GM12878 (cell line): ENCODE data around the gene PRKAG3. TPM values are rescaled to one million over a fixed set of nuclear protein-coding genes. Genes with fewer than 3 reads are reported as not detected.

Experiments used
- ATAC-seq: fragments of 200-7000 bp; cut with Tn5 transposase; 3 replicates; pipeline ENCODE4 v1.9.1; 2020; ENCODE audit warnings: mild to moderate bottlenecking, moderate library complexity
- BruUV-seq: library from RNA; stranded (reverse); fragments of 400-500 nt; replicated peaks from 2 replicates; lab custom pipeline; 2021; lab: Mats Ljungman, UMichigan
- CTCF ChIA-PET: fragments of 300-600 bp; sonication (Branson Sonifier 250); formaldehyde crosslinking; extraction: SDS; loops from one replicate; lab custom pipeline; 2021; ENCODE audit warnings: inconsistent platforms; lab: Yijun Ruan, JAX
- POLR2A ChIA-PET: fragments of 350-600 bp; formaldehyde crosslinking; extraction: SDS; loops from one replicate; lab custom pipeline; 2021; ENCODE audit warnings: inconsistent platforms; lab: Charles Lee
- RAD21 ChIA-PET: fragments of 300-600 bp; sonication (Branson Sonifier 250); formaldehyde crosslinking; loops from one replicate; lab custom pipeline; 2023; ENCODE audit warnings: antibody characterized with exemption; ENCODE audit not compliant: unreplicated experiment; lab: Charles Lee
- SMC1A ChIA-PET: fragments of 300-600 bp; sonication (Branson Sonifier 250); formaldehyde crosslinking; loops from one replicate; lab custom pipeline; 2023; ENCODE audit not compliant: unreplicated experiment, uncharacterized antibody; lab: Charles Lee
- DNase-seq: peaks from one replicate; pipeline ENCODE4 v3.0.0-alpha.2; 2011; ENCODE audit warnings: low read depth, low spot score
- FAIRE-seq: peaks from 3 replicates; lab custom pipeline; 2011; peaks lifted over from hg19 to GRCh38; lab: Jason Lieb, UNC
- H2AFZ ChIP-seq: 2 replicates; pipeline ENCODE4 v1.6.0; 2011; ENCODE audit warnings: low read depth, low read length, control low read depth; ENCODE audit not compliant: control insufficient read depth
- H3K27ac ChIP-seq: 2 replicates; pipeline ENCODE4 v1.5.1; 2011; ENCODE audit warnings: control low read depth; ENCODE audit not compliant: control insufficient read depth, insufficient read depth
- H3K27me3 ChIP-seq, 2 experiments: replicated peaks in 1 of 2; 2 replicates each; pipeline versions ENCODE4 v1.6.0 to v1.6.1; 2011; ENCODE audit warnings: low read length in 1 of 2; ENCODE audit not compliant: control insufficient read depth in 2 of 2, insufficient read depth in 2 of 2
- H3K36me3 ChIP-seq, 2 experiments: 2 replicates each; pipeline ENCODE4 v1.5.1; 2011; ENCODE audit warnings: low read length in 1 of 2; ENCODE audit not compliant: control insufficient read depth in 2 of 2, insufficient read depth in 2 of 2
- H3K4me1 ChIP-seq: 2 replicates; pipeline ENCODE4 v1.6.1; 2011; ENCODE audit warnings: mild to moderate bottlenecking, low read length, moderate library complexity, mixed read lengths; ENCODE audit not compliant: control insufficient read depth, insufficient read depth
- H3K4me2 ChIP-seq: 2 replicates; pipeline ENCODE4 v1.6.0; 2011; ENCODE audit warnings: control low read depth; ENCODE audit not compliant: control insufficient read depth, insufficient read depth
- H3K4me3 ChIP-seq: fragments of 200-600 bp; sonication (generic); 2 replicates; pipeline ENCODE4 v1.5.1; 2016
- H3K79me2 ChIP-seq: 2 replicates; pipeline ENCODE4 v1.6.0; 2011; ENCODE audit warnings: low read length; ENCODE audit not compliant: control insufficient read depth, insufficient read depth
- H3K9ac ChIP-seq: 2 replicates; pipeline ENCODE4 v1.8.0; 2011; ENCODE audit warnings: low read length, control low read depth, mixed read lengths; ENCODE audit not compliant: control insufficient read depth, insufficient read depth
- H3K9me3 ChIP-seq: replicated peaks from 3 replicates; pipeline ENCODE4 v1.5.1; 2011; ENCODE audit warnings: mild to moderate bottlenecking, low read length; ENCODE audit not compliant: control insufficient read depth, insufficient read depth
- H4K20me1 ChIP-seq: 2 replicates; pipeline ENCODE4 v1.6.0; 2011; ENCODE audit not compliant: control insufficient read depth, insufficient read depth
- BCL11A ChIP-seq: IDR thresholded peaks from 2 replicates; pipeline ENCODE4 v1.6.1; 2011; ENCODE audit warnings: low read depth, low read length
- BRCA1 ChIP-seq: IDR thresholded peaks from 2 replicates; pipeline ENCODE4 v1.6.1; 2011; ENCODE audit warnings: low read depth, low read length, improper control_type of control experiment
- EED ChIP-seq: sonication (generic); IDR thresholded peaks from 2 replicates; pipeline ENCODE4 v1.6.1; 2016; ENCODE audit warnings: antibody characterized with exemption, low read depth
- FOS ChIP-seq: IDR thresholded peaks from 3 replicates; pipeline ENCODE4 v1.6.1; 2011; ENCODE audit warnings: borderline replicate concordance; ENCODE audit not compliant: insufficient read length; ENCODE audit errors: extremely low read depth
- GABPA ChIP-seq: IDR thresholded peaks from 2 replicates; pipeline ENCODE4 v1.6.1; 2014; ENCODE audit warnings: antibody characterized with exemption, low read depth, mild to moderate bottlenecking, inconsistent platforms
- IRF4 ChIP-seq: IDR thresholded peaks from 2 replicates; pipeline ENCODE4 v1.6.1; 2011; ENCODE audit warnings: low read depth, low read length
- LARP7 ChIP-seq: fragments of 450-650 bp; IDR thresholded peaks from 2 replicates; pipeline ENCODE4 v1.6.1; 2017; ENCODE audit warnings: mild to moderate bottlenecking
- NFYA ChIP-seq: IDR thresholded peaks from 2 replicates; pipeline ENCODE4 v1.6.1; 2011; ENCODE audit warnings: low read depth, mild to moderate bottlenecking, low read length, improper control_type of control experiment, borderline replicate concordance
- NR2F1 ChIP-seq: fragments of 450-650 bp; conservative IDR thresholded peaks from 2 replicates; pipeline ENCODE4 v1.6.1; 2017; ENCODE audit warnings: mild to moderate bottlenecking
- PML ChIP-seq: IDR thresholded peaks from 2 replicates; pipeline ENCODE4 v1.6.1; 2012; ENCODE audit warnings: low read length, inconsistent platforms
- STAT1 ChIP-seq: fragments of 450-650 bp; conservative IDR thresholded peaks from 2 replicates; pipeline ENCODE4 v1.6.1; 2014; ENCODE audit warnings: antibody characterized with exemption, mild to moderate bottlenecking
- ZNF592 ChIP-seq: fragments of 450-650 bp; IDR thresholded peaks from 2 replicates; pipeline ENCODE4 v1.6.1; 2017; ENCODE audit warnings: mild to moderate bottlenecking, moderate library complexity
- WGBS: methylation state at CpG from one replicate; pipeline ENCODE4 v1.1.6; 2016; ENCODE audit warnings: low lambda C conversion rate; ENCODE audit not compliant: insufficient replicate concordance, insufficient coverage; ENCODE audit errors: missing lambda C conversion rate; 5-methylcytosine and 5-hydroxymethylcytosine counted together
- in situ Hi-C: fragments of 300-500 bp; cut with MboI; formaldehyde crosslinking; loops from 9 replicates; pipeline ENCODE4 v1.14.3; 2018; ENCODE audit warnings: mixed read lengths
- intact Hi-C: fragments of 100-400 bp; cut with micrococcal nuclease; formaldehyde crosslinking; loops from one replicate; pipeline ENCODE4 v1.14.2; 2022; ENCODE audit not compliant: unreplicated experiment
- polyA plus RNA-seq, 11 experiments: library from polyadenylated mRNA; depleted of rRNA in 4 of 11; unstranded in 6 of 11; stranded (reverse) in 5 of 11; fragments of >200 nt; fragmentation: Nextera tagmentation in 4 of 11; fragmentation: Illumina TruSeq in 1 of 11; extraction: Ambion mirVana in 4 of 11; extraction: Trizol in 1 of 11; gene quantifications; 1 replicate in 1 of 11; 2 replicates in 10 of 11; pipeline versions ENCODE4 v1.2.1 to v1.2.3, GENCODE V29; 2011 to 2016; ENCODE audit warnings: inconsistent platforms in 2 of 11, missing spikeins in 2 of 11, low read depth in 1 of 11
- total RNA-seq, 4 experiments: library from RNA; depleted of rRNA in 3 of 4; stranded (reverse); fragments of >200 nt in 3 of 4; fragmentation: Illumina TruSeq in 1 of 4; extraction: Trizol in 1 of 4; gene quantifications; 2 replicates each; pipeline versions ENCODE4 v1.2.1 to v1.2.3, GENCODE V29; 2013 to 2021
- TF ChIP-seq, protein P1 (sequence below): fragments of 450-650 bp; IDR thresholded peaks from 2 replicates; pipeline ENCODE4 v1.6.1; 2017; ENCODE audit warnings: mild to moderate bottlenecking, moderate library complexity
- TF ChIP-seq, protein P2 (sequence below): IDR thresholded peaks from 2 replicates; pipeline ENCODE4 v1.6.1; 2012; ENCODE audit warnings: low read depth, low read length, improper control_type of control experiment

PRKAG3 gene
- total and polyA plus RNA-seq, 10 of the 15 experiments (the other 5 are each of a cell fraction or from before 2014, with no cell fraction given), result 0.04 to 0.12 (median 0.06) TPM; not detected in 7

GRCh38 chr2:218827701-218828476 is 3.7 kb downstream of the PRKAG3 start (continued):
- TF ChIP-seq, protein P1, sequence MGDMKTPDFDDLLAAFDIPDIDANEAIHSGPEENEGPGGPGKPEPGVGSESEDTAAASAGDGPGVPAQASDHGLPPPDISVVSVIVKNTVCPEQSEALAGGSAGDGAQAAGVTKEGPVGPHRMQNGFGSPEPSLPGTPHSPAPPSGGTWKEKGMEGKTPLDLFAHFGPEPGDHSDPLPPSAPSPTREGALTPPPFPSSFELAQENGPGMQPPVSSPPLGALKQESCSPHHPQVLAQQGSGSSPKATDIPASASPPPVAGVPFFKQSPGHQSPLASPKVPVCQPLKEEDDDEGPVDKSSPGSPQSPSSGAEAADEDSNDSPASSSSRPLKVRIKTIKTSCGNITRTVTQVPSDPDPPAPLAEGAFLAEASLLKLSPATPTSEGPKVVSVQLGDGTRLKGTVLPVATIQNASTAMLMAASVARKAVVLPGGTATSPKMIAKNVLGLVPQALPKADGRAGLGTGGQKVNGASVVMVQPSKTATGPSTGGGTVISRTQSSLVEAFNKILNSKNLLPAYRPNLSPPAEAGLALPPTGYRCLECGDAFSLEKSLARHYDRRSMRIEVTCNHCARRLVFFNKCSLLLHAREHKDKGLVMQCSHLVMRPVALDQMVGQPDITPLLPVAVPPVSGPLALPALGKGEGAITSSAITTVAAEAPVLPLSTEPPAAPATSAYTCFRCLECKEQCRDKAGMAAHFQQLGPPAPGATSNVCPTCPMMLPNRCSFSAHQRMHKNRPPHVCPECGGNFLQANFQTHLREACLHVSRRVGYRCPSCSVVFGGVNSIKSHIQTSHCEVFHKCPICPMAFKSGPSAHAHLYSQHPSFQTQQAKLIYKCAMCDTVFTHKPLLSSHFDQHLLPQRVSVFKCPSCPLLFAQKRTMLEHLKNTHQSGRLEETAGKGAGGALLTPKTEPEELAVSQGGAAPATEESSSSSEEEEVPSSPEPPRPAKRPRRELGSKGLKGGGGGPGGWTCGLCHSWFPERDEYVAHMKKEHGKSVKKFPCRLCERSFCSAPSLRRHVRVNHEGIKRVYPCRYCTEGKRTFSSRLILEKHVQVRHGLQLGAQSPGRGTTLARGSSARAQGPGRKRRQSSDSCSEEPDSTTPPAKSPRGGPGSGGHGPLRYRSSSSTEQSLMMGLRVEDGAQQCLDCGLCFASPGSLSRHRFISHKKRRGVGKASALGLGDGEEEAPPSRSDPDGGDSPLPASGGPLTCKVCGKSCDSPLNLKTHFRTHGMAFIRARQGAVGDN, result no peak
- no peak for TF ChIP-seq NR2F1
- TF ChIP-seq BCL11A, result no peak
- no peak for TF ChIP-seq PML

DNA sequence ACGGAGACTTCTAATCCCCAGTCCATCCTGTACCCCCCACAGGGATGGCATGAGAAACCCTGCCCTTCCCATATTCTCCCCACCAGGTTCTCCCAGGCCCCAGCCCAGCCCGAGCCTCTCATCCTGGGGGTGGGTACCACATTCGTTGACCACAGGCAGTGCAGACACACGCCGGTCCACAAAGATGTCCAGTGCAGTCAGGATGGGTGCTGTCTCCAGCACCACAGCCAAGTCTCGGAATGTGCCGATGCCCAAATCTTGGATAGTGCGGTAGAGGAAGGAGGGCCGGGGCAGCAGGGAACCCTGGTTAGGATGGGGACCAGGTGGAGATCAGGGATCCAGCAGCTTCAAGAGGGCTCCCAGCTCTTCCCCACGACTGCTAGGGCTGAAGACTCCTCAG is 4.8 kb downstream of the PRKAG3 start:
- RAD21 ChIA-PET, result no interaction called here
- H3K9ac ChIP-seq, result no peak overlapping the region
- H3K4me2 ChIP-seq, result no peak overlapping the region
- SMC1A ChIA-PET, result no interaction called here
- no peaks in the 10 kb centered on the region for H3K79me2 ChIP-seq
- DNase-seq (no peak), ATAC-seq (no peak), FAIRE-seq (no peak)
- no peaks in the 10 kb centered on the region for H3K4me1 ChIP-seq
- H3K4me3 ChIP-seq, result no peak overlapping the region
- H3K9me3 ChIP-seq, result no peaks in the 10 kb centered on the region
- intact Hi-C loops, result no loop called here
- CTCF ChIA-PET, result no interaction called here
- H2AFZ ChIP-seq, result no peak overlapping the region
- no peaks in the 10 kb centered on the region for H3K36me3 ChIP-seq
- no peaks in the 10 kb centered on the region for H4K20me1 ChIP-seq
- no peak overlapping the region for H3K27ac ChIP-seq
- in situ Hi-C loops, result no loop called here
- POLR2A ChIA-PET, result no interaction called here
- no peaks in the 10 kb centered on the region; a peak in 2 of 4 replicates for H3K27me3 ChIP-seq
- 63% methylated on average over 10 of the region's 10 CpGs for WGBS
- BruUV-seq, result no TSS peak
- TF ChIP-seq LARP7 (no peak), GABPA (no peak), BRCA1 (no peak), STAT1 (no peak), IRF4 (no peak), EED (no peak), NFYA (no peak), ZNF592 (no peak), FOS (no peak), PML (no peak)
- TF ChIP-seq, protein P2, sequence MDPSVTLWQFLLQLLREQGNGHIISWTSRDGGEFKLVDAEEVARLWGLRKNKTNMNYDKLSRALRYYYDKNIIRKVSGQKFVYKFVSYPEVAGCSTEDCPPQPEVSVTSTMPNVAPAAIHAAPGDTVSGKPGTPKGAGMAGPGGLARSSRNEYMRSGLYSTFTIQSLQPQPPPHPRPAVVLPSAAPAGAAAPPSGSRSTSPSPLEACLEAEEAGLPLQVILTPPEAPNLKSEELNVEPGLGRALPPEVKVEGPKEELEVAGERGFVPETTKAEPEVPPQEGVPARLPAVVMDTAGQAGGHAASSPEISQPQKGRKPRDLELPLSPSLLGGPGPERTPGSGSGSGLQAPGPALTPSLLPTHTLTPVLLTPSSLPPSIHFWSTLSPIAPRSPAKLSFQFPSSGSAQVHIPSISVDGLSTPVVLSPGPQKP, result no peak
